Kidney capillary endothelial cell (primary cell): Measurements from ENCODE around the gene CHSY3.
"Not testable (repeated sequence)": the region's sequence is repeated elsewhere in the genome, so short reads cannot be mapped to it uniquely, and the experiment has no call there.

Source experiments
- DNase-seq: peaks from one replicate; pipeline ENCODE4 v3.0.0-alpha.2; 2018; ENCODE audit warnings: low spot score

CHSY3 gene

GRCh38 chr5:130164966-130165365 lies 260.7 kb downstream of the CHSY3 start:
- DNase-seq: no peak

- no peak for DNase-seq
Measured at GRCh38 chr5:130166839-130167490, 262.7 kb downstream of the CHSY3 start.

GRCh38 chr5:130168211-130168610 lies 263.9 kb downstream of the CHSY3 start:
- DNase-seq: no peak

- no peak for DNase-seq
Measured at GRCh38 chr5:130171699-130172098, 267.4 kb downstream of the CHSY3 start.

GRCh38 chr5:130183115-130183514 lies 278.9 kb downstream of the CHSY3 start:
- DNase-seq: no peak

- no peak for DNase-seq
Measured at GRCh38 chr5:130189961-130190360, 285.7 kb downstream of the CHSY3 start.

GRCh38 chr5:130198927-130199326 lies 294.7 kb downstream of the CHSY3 start:
- DNase-seq: no peak

GRCh38 chr5:130206686-130207085 lies 302.4 kb downstream of the CHSY3 start:
- DNase-seq: no peak

- DNase-seq: no peak
Measured at GRCh38 chr5:130213607-130214006, 309.3 kb downstream of the CHSY3 start.

- DNase-seq: no peak
Measured at GRCh38 chr5:130216286-130216685, 312.0 kb downstream of the CHSY3 start.

- DNase-seq: no peak
Measured at GRCh38 chr5:130222573-130222972, 318.3 kb downstream of the CHSY3 start.

- not testable (repeated sequence) for DNase-seq
Measured at GRCh38 chr5:130226556-130226955, 322.3 kb downstream of the CHSY3 start.

- DNase-seq: no peak
Measured at GRCh38 chr5:130227699-130228098, 323.4 kb downstream of the CHSY3 start.

GRCh38 chr5:130231786-130232185 lies 327.5 kb downstream of the CHSY3 start:
- DNase-seq: no peak

GRCh38 chr5:130234816-130235215 lies 330.6 kb downstream of the CHSY3 start:
- no peak for DNase-seq
